HCT116 (cell line): ENCODE results near the gene EPS8. TPM values are rescaled to one million over a fixed set of nuclear protein-coding genes. Genes with fewer than 3 reads are reported as not detected.

Source experiments
- ATAC-seq: fragments of 200-7000 bp; cut with Tn5 transposase; 2 replicates; pipeline ENCODE4 v1.9.1; 2020; ENCODE audit warnings: mild to moderate bottlenecking, moderate library complexity
- BruUV-seq: library from RNA; stranded (reverse); fragments of 400-500 nt; replicated peaks from 2 replicates; lab custom pipeline; 2021; lab: Mats Ljungman, UMichigan
- CTCF ChIA-PET: fragments of 300-600 bp; sonication (Branson Sonifier 250); formaldehyde crosslinking; loops from one replicate; lab custom pipeline; 2021; ENCODE audit warnings: antibody characterized with exemption; lab: Charles Lee
- POLR2A ChIA-PET: fragments of 300-600, 350-600 bp; sonication (Branson Sonifier 250); formaldehyde crosslinking; loops from one replicate; lab custom pipeline; 2021; ENCODE audit warnings: antibody characterized with exemption; lab: Charles Lee
- RAD21 ChIA-PET, 2 experiments: fragments of 300-600 bp; sonication (Branson Sonifier 250); formaldehyde crosslinking; loops; one replicate each; lab custom pipeline; 2023; ENCODE audit warnings: low total read pairs in 2 of 2; ENCODE audit not compliant: uncharacterized antibody in 2 of 2, unreplicated experiment in 2 of 2, low non-redundant PET in 1 of 2; lab: Charles Lee
- DNase-seq: peaks from one replicate; pipeline ENCODE4 v3.0.0-alpha.2; 2010; ENCODE audit warnings: low read depth, low spot score
- H2AFZ ChIP-seq: fragments of 200-600 bp; shearing (Covaris generic), sonication (generic); 2 replicates; pipeline ENCODE4 v1.6.1; 2017; ENCODE audit warnings: low read depth, mixed run types, mixed read lengths, antibody characterized with exemption, low read length; ENCODE audit not compliant: poor library complexity, severe bottlenecking
- H3K27ac ChIP-seq: 2 replicates; pipeline ENCODE4 v1.5.1; 2012; ENCODE audit warnings: low read depth, low read length
- H3K27me3 ChIP-seq: fragments of 200-600 bp; sonication (generic); 2 replicates; pipeline ENCODE4 v1.6.1; 2016; ENCODE audit warnings: mixed run types, low read length, mixed read lengths; ENCODE audit not compliant: insufficient read depth
- H3K36me3 ChIP-seq, 2 experiments: fragments of 200-500 bp in 1 of 2; fragments of 200-600 bp in 1 of 2; sonication (Bioruptor generic) in 1 of 2; sonication (generic) in 1 of 2; 2 replicates each; pipeline versions ENCODE4 v1.5.1 to v1.6.1; 2014 to 2016; ENCODE audit warnings: low read length in 2 of 2, inconsistent platforms in 1 of 2, mixed read lengths in 1 of 2, mixed run types in 1 of 2; ENCODE audit not compliant: insufficient read depth in 2 of 2, control insufficient read depth in 1 of 2
- H3K4me1 ChIP-seq, 2 experiments: fragments of 200-600 bp in 1 of 2; sonication (generic) in 1 of 2; 2 replicates each; pipeline versions ENCODE4 v1.5.1 to v1.6.1; 2012 to 2017; ENCODE audit warnings: low read length in 2 of 2, inconsistent platforms in 1 of 2, mild to moderate bottlenecking in 1 of 2, mixed read lengths in 1 of 2, mixed run types in 1 of 2, moderate library complexity in 1 of 2; ENCODE audit not compliant: insufficient read depth in 2 of 2, control insufficient read depth in 1 of 2
- H3K4me2 ChIP-seq: fragments of 200-600 bp; sonication (generic); 2 replicates; pipeline ENCODE4 v1.6.1; 2017; ENCODE audit warnings: mixed run types, low read length, mixed read lengths
- H3K4me3 ChIP-seq, 2 experiments: fragments of 200-600 bp in 1 of 2; sonication (generic) in 1 of 2; replicated peaks in 1 of 2; 2 replicates each; pipeline ENCODE4 v1.5.1; 2011 to 2016; ENCODE audit warnings: low read length in 2 of 2, control low read depth in 1 of 2, low read depth in 1 of 2, mild to moderate bottlenecking in 1 of 2, mixed read lengths in 1 of 2, mixed run types in 1 of 2
- H3K79me2 ChIP-seq: fragments of 200-600 bp; sonication (generic); 2 replicates; pipeline ENCODE4 v1.6.1; 2017; ENCODE audit warnings: mild to moderate bottlenecking, mixed run types, low read length, moderate library complexity, mixed read lengths; ENCODE audit not compliant: insufficient read depth
- H3K9ac ChIP-seq: fragments of 200-600 bp; sonication (generic); 2 replicates; pipeline ENCODE4 v1.6.1; 2016; ENCODE audit warnings: low read length, mixed read lengths
- H3K9me2 ChIP-seq: fragments of 200-600 bp; sonication (generic), shearing (Covaris generic); 2 replicates; pipeline ENCODE4 v1.6.1; 2017; ENCODE audit warnings: mixed run types, mild to moderate bottlenecking, moderate library complexity; ENCODE audit not compliant: insufficient read depth
- H3K9me3 ChIP-seq, 2 experiments: fragments of 200-500 bp in 1 of 2; fragments of 200-600 bp in 1 of 2; sonication (Bioruptor generic) in 1 of 2; sonication (generic) in 1 of 2; 2 replicates each; pipeline ENCODE4 v1.6.1; 2014 to 2017; ENCODE audit warnings: low read length in 2 of 2, mixed read lengths in 2 of 2, inconsistent platforms in 1 of 2, low read depth in 1 of 2, mild to moderate bottlenecking in 1 of 2, mixed run types in 1 of 2, moderate library complexity in 1 of 2; ENCODE audit not compliant: control insufficient read depth in 1 of 2, insufficient read depth in 1 of 2
- H4K20me1 ChIP-seq: fragments of 200-600 bp; sonication (generic), shearing (Covaris generic); 2 replicates; pipeline ENCODE4 v1.6.1; 2017; ENCODE audit warnings: mixed run types, mild to moderate bottlenecking, moderate library complexity; ENCODE audit not compliant: insufficient read depth
- CBX3 ChIP-seq: IDR thresholded peaks from 2 replicates; pipeline ENCODE4 v1.6.1; 2012; ENCODE audit warnings: low read depth
- CEBPB ChIP-seq: IDR thresholded peaks from 2 replicates; pipeline ENCODE4 v1.6.1; 2012; ENCODE audit warnings: low read depth
- EGR1 ChIP-seq: IDR thresholded peaks from 2 replicates; pipeline ENCODE4 v1.6.1; 2012; ENCODE audit warnings: low read depth
- ELF1 ChIP-seq: IDR thresholded peaks from 2 replicates; pipeline ENCODE4 v1.6.1; 2012; ENCODE audit warnings: low read depth, borderline replicate concordance
- EZH2 ChIP-seq: fragments of 200-600 bp; sonication (generic); IDR thresholded peaks from 2 replicates; pipeline ENCODE4 v1.6.1; 2017; ENCODE audit warnings: antibody characterized with exemption, mixed run types
- EZH2phosphoT487 ChIP-seq: fragments of 200-600 bp; IDR thresholded peaks from 2 replicates; pipeline ENCODE4 v1.6.1; 2018; ENCODE audit warnings: antibody characterized with exemption, borderline replicate concordance
- FOSL1 ChIP-seq: IDR thresholded peaks from 2 replicates; pipeline ENCODE4 v1.6.1; 2012; ENCODE audit warnings: low read depth
- JUND ChIP-seq: IDR thresholded peaks from 2 replicates; pipeline ENCODE4 v1.6.1; 2012
- POLR2A ChIP-seq: IDR thresholded peaks from 2 replicates; pipeline ENCODE4 v1.7.0; 2011; ENCODE audit warnings: borderline replicate concordance; ENCODE audit not compliant: insufficient read depth, insufficient read length; ENCODE audit errors: extremely low read depth
- POLR2AphosphoS5 ChIP-seq: IDR thresholded peaks from 2 replicates; pipeline ENCODE4 v1.6.1; 2011; ENCODE audit warnings: mild to moderate bottlenecking, low read depth, low read length, moderate library complexity
- RAD21 ChIP-seq: IDR thresholded peaks from 2 replicates; pipeline ENCODE4 v1.6.1; 2012; ENCODE audit warnings: low read depth, mild to moderate bottlenecking
- SIN3A ChIP-seq: IDR thresholded peaks from 2 replicates; pipeline ENCODE4 v1.6.1; 2012; ENCODE audit warnings: low read depth
- SP1 ChIP-seq: IDR thresholded peaks from 2 replicates; pipeline ENCODE4 v1.6.1; 2012; ENCODE audit warnings: low read depth
- SRF ChIP-seq: IDR thresholded peaks from 2 replicates; pipeline ENCODE4 v1.6.1; 2012; ENCODE audit warnings: low read depth
- TCF7L2 ChIP-seq: IDR thresholded peaks from 2 replicates; pipeline ENCODE4 v1.7.0; 2011; ENCODE audit warnings: borderline replicate concordance, inconsistent platforms; ENCODE audit not compliant: insufficient read depth, insufficient read length; ENCODE audit errors: extremely low read depth
- YY1 ChIP-seq: IDR thresholded peaks from 2 replicates; pipeline ENCODE4 v1.6.1; 2011; ENCODE audit warnings: low read length, low read depth, moderate library complexity, mild to moderate bottlenecking; ENCODE audit not compliant: insufficient replicate concordance; ENCODE audit errors: extremely low read depth
- ZFX ChIP-seq: fragments of 450-650 bp; IDR thresholded peaks from 2 replicates; pipeline ENCODE4 v1.6.1; 2017
- ZNF274 ChIP-seq: fragments of 200-500 bp; sonication (Bioruptor generic); IDR thresholded peaks from 2 replicates; pipeline ENCODE4 v1.6.1; 2014; ENCODE audit warnings: mild to moderate bottlenecking, low read depth, low read length, inconsistent platforms
- intact Hi-C: fragments of 100-400 bp; cut with micrococcal nuclease; formaldehyde crosslinking; loops from 2 replicates; pipeline ENCODE4 v1.10.0; 2022
- total RNA-seq: library from RNA; stranded (reverse); gene quantifications from one replicate; pipeline ENCODE4 v1.2.1, GENCODE V29; 2021; ENCODE audit not compliant: unreplicated experiment
- TF ChIP-seq, protein P1 (sequence below): IDR thresholded peaks from 2 replicates; pipeline ENCODE4 v1.6.1; 2011; ENCODE audit warnings: mild to moderate bottlenecking, low read length, moderate library complexity; ENCODE audit not compliant: insufficient replicate concordance; ENCODE audit errors: extremely low read depth
- TF ChIP-seq, protein P2 (sequence below): IDR thresholded peaks from 2 replicates; pipeline ENCODE4 v1.6.1; 2012
- TF ChIP-seq, protein P3 (sequence below): IDR thresholded peaks from 2 replicates; pipeline ENCODE4 v1.6.1; 2012

Gene EPS8
- total RNA-seq, 1 experiment from 2014 or later = 49.9 TPM

DNA sequence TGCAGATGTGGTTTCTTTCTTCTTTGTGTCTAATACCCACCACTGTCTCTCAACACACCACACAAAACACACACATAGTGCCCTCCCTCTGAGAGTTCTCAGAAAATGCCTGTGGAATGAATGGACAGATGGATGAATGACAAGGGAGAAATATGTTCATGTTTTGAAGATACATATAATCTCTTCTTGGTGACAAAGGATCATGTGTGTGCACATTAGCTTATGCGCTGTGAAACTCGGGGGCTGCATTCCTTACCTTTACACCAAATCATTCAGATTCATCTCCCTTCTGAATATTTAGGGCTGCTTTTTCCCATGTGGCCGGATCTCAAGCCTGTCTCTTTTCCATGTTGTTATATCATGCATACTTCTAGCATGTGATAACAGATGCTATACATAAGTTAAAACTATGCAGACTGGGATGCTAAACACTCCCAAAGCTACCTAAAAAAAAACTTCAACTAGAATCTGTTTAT is 111.4 kb downstream of the EPS8 start:
- CTCF ChIA-PET = no interaction called here

DNA sequence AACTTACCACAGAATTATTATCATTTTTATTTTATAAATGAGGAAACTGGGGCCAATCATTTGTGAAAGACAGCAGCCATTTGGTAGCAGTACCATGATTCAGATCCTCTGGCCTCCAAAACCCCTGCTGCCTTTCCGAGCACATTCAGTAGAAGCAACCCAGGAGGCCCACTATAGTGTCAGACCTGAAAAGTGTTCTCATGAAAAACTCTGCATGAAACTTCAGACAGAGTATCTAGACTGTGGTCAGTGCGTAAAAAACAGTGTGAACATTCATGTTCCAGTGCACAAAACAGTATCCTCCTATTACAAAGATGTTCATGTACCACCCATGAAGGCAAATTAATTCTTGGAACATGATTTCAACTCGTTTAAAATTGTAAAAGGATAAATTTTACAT is 112.0 kb downstream of the EPS8 start:
- ATAC-seq (no peak), DNase-seq (no peak)
- intact Hi-C loops = no loop called here
- no TSS peak for BruUV-seq
- Histone ChIP-seq H3K4me2 (no peak overlapping the region), H3K9me3 (no peaks in the 10 kb centered on the region), H2AFZ (no peak overlapping the region), H3K36me3 (no peaks in the 10 kb centered on the region), H3K79me2 (peaks cover 4% of the 10 kb centered on the region), H3K27me3 (no peaks in the 10 kb centered on the region), H3K9ac (no peak overlapping the region), H3K27ac (no peak overlapping the region), H4K20me1 (no peaks in the 10 kb centered on the region), H3K4me1 (peaks cover 21 to 41% of the 10 kb centered on the region in 2 experiments), H3K4me3 (no peak overlapping the region), H3K9me2 (no peaks in the 10 kb centered on the region; the same call in 1 of the 2 replicates)
- TF ChIP-seq, protein P1, sequence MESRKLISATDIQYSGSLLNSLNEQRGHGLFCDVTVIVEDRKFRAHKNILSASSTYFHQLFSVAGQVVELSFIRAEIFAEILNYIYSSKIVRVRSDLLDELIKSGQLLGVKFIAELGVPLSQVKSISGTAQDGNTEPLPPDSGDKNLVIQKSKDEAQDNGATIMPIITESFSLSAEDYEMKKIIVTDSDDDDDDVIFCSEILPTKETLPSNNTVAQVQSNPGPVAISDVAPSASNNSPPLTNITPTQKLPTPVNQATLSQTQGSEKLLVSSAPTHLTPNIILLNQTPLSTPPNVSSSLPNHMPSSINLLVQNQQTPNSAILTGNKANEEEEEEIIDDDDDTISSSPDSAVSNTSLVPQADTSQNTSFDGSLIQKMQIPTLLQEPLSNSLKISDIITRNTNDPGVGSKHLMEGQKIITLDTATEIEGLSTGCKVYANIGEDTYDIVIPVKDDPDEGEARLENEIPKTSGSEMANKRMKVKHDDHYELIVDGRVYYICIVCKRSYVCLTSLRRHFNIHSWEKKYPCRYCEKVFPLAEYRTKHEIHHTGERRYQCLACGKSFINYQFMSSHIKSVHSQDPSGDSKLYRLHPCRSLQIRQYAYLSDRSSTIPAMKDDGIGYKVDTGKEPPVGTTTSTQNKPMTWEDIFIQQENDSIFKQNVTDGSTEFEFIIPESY = no peak
- TF ChIP-seq, protein P2, sequence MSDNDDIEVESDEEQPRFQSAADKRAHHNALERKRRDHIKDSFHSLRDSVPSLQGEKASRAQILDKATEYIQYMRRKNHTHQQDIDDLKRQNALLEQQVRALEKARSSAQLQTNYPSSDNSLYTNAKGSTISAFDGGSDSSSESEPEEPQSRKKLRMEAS = no peak
- TF ChIP-seq POLR2AphosphoS5 = no peak
- ChIA-PET CTCF (no interaction called here), POLR2A (interaction anchor here (2.0 kb wide), 1 partner anchor 12 kb away, joined by 9 read pairs; no protein-coding TSS in a partner anchor), RAD21 (no interaction called here)

More for the DNA sequence above, 111.4 kb downstream of the EPS8 start:
- Histone ChIP-seq H3K36me3 (no peaks in the 10 kb centered on the region), H3K9me2 (no peaks in the 10 kb centered on the region), H3K9me3 (no peaks in the 10 kb centered on the region), H3K27ac (no peak overlapping the region), H3K9ac (no peak overlapping the region), H3K4me1 (peaks cover 24 to 46% of the 10 kb centered on the region in 2 experiments), H3K79me2 (peaks cover 8% of the 10 kb centered on the region), H3K4me2 (no peak overlapping the region), H2AFZ (no peak overlapping the region), H3K4me3 (no peak overlapping the region)
- ChIA-PET POLR2A (interaction anchor here (2.0 kb wide), 1 partner anchor 11 kb away, joined by 9 read pairs; no protein-coding TSS in a partner anchor), RAD21 (no interaction called here)
- intact Hi-C loops = no loop called here
- BruUV-seq = no TSS peak
- DNase-seq = no peak
- TF ChIP-seq SRF (no peak), ZFX (no peak), ZNF274 (no peak), POLR2A (no peak), EGR1 (no peak), EZH2 (no peak), SP1 (no peak), SIN3A (no peak), YY1 (no peak), CEBPB (no peak), RAD21 (no peak), CBX3 (no peak), ELF1 (no peak), FOSL1 (no peak), EZH2phosphoT487 (no peak), JUND (no peak), TCF7L2 (no peak), POLR2AphosphoS5 (no peak)
- TF ChIP-seq, protein P3, sequence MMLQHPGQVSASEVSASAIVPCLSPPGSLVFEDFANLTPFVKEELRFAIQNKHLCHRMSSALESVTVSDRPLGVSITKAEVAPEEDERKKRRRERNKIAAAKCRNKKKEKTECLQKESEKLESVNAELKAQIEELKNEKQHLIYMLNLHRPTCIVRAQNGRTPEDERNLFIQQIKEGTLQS = no peak
- TF ChIP-seq, all 23 proteins: peak for 0
- Histone ChIP-seq H3K27me3 (no peaks in the 10 kb centered on the region), H4K20me1 (no peaks in the 10 kb centered on the region)
- ATAC-seq = no peak
